Measurements from ENCODE around the gene RPUSD1. TPM values are rescaled to one million over a fixed set of nuclear protein-coding genes. Genes with fewer than 3 reads are reported as not detected.

Gene RPUSD1
- total and polyA plus RNA-seq, 8 donors: 9.0 to 43.7 (median 20.1) TPM

DNA sequence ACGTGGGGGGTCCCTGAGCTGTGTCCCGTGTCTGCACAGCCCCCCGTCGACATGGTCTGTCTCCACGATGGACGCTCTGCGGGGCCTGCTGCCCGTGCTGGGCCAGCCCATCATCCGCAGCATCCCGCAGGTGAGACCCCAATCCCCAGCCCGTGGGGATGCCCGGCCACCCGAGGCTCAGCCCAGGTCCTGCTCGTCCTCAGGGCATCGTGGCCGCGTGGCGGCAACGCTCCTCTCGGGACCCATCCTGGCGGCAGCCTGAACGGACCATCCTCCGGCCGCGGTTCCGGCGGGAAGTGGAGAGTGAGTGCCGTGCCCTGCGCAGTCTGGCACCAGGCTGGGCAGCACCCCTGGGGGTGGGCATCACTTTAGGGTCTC, 22.7 kb downstream of the RPUSD1 start:
- Histone ChIP-seq H3K36me3 (no peaks in the 10 kb centered on the region), H3K9me3 (no peaks in the 10 kb centered on the region), H3K27ac (no peak overlapping the region), H3K27me3 (peaks cover 0 to 78% (median 6%) of the 10 kb centered on the region in 3 donors), H3K4me1 (peaks cover 0 to 2% (median 0%) of the 10 kb centered on the region in 4 donors), H3K4me3 (no peak overlapping the region)
- DNase-seq: no peak
- no peak for TF ChIP-seq POLR2AphosphoS5 (IDR thresholded peaks at IDR 0.05)
- intact Hi-C loops (cut with DNase I; ENCODE audit: low total_unique reads): no loop called here
- 84 to 93% (median 92%) methylated on average over 19 to 29 of the region's 29 CpGs for WGBS, 5 donors

DNA sequence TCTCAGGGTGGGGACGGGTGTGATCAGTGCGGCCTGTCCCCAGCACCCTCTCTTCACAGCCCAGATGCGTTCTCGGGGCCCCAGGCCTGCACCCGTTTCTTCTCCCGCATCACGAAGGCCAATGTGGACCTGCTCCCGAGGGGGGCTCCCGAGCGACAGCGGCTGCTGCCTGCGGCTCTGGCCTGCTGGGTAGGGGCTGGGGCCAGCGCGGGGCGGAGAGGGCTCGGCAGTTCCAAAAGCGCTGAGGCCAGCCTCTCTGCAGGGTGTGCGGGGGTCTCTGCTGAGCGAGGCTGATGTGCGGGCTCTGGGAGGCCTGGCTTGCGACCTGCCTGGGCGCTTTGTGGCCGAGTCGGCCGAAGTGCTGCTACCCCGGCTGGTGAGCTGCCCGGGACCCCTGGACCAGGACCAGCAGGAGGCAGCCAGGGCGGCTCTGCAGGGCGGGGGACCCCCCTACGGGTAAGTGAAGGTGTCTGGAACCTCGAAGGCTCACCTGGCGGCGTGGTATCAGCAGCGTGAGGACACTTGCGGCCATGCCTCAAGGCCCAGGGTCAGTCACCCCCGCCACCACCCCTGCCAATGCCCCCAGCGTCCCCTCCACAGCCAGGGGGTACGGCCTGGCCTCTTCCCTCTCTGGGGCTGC, 23.2 kb downstream of the RPUSD1 start:
- no peak overlapping the region for H3K27ac ChIP-seq
- H3K4me1 ChIP-seq: peaks cover 0 to 7% (median under 1%) of the 10 kb centered on the region in 4 donors
- no peak for DNase-seq
- no peaks in the 10 kb centered on the region for H3K36me3 ChIP-seq
- TF ChIP-seq, protein P1, sequence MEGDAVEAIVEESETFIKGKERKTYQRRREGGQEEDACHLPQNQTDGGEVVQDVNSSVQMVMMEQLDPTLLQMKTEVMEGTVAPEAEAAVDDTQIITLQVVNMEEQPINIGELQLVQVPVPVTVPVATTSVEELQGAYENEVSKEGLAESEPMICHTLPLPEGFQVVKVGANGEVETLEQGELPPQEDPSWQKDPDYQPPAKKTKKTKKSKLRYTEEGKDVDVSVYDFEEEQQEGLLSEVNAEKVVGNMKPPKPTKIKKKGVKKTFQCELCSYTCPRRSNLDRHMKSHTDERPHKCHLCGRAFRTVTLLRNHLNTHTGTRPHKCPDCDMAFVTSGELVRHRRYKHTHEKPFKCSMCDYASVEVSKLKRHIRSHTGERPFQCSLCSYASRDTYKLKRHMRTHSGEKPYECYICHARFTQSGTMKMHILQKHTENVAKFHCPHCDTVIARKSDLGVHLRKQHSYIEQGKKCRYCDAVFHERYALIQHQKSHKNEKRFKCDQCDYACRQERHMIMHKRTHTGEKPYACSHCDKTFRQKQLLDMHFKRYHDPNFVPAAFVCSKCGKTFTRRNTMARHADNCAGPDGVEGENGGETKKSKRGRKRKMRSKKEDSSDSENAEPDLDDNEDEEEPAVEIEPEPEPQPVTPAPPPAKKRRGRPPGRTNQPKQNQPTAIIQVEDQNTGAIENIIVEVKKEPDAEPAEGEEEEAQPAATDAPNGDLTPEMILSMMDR (IDR thresholded peaks at IDR 0.05): no peak
- no peak for TF ChIP-seq EP300 (IDR thresholded peaks at IDR 0.05)
- no peak for TF ChIP-seq POLR2A (IDR thresholded peaks at IDR 0.05)
- no peak for TF ChIP-seq POLR2AphosphoS5 (IDR thresholded peaks at IDR 0.05)
- H3K4me3 ChIP-seq: no peak overlapping the region
- WGBS, 5 donors: 84 to 91% (median 87%) methylated on average over 16 to 38 of the region's 38 CpGs
- H3K9me3 ChIP-seq: no peaks in the 10 kb centered on the region
- intact Hi-C loops (cut with DNase I; ENCODE audit: low total_unique reads): no loop called here
- peaks cover 0 to 78% (median 8%) of the 10 kb centered on the region in 3 donors for H3K27me3 ChIP-seq

GRCh38 chr16:764184-764750, 23.9 kb downstream of the RPUSD1 start:
- intact Hi-C loops (cut with DNase I; ENCODE audit: low total_unique reads): no loop called here
- Histone ChIP-seq H3K9me3 (no peaks in the 10 kb centered on the region), H3K4me1 (peaks cover 0 to 14% (median 3%) of the 10 kb centered on the region in 4 donors), H3K4me3 (no peak overlapping the region), H3K27ac (no peak overlapping the region), H3K27me3 (peaks cover 0 to 73% (median 8%) of the 10 kb centered on the region in 3 donors), H3K36me3 (no peaks in the 10 kb centered on the region)
- WGBS, 5 donors: 67 to 75% (median 73%) methylated on average over 7 to 20 of the region's 20 CpGs
- no peak for DNase-seq
- TF ChIP-seq POLR2AphosphoS5 (IDR thresholded peaks at IDR 0.05): no peak
- TF ChIP-seq, protein P1 (IDR thresholded peaks at IDR 0.05): no peak
- TF ChIP-seq EP300 (IDR thresholded peaks at IDR 0.05): no peak
- TF ChIP-seq POLR2A (IDR thresholded peaks at IDR 0.05): no peak

- H3K4me1 ChIP-seq: peaks cover 0 to 16% (median 3%) of the 10 kb centered on the region in 4 donors
- no peak for DNase-seq
- intact Hi-C loops (cut with DNase I; ENCODE audit: low total_unique reads): no loop called here
- no peak overlapping the region for H3K27ac ChIP-seq
- H3K36me3 ChIP-seq: no peaks in the 10 kb centered on the region
- no peaks in the 10 kb centered on the region for H3K9me3 ChIP-seq
- peaks cover 0 to 67% (median 8%) of the 10 kb centered on the region in 3 donors for H3K27me3 ChIP-seq
- TF ChIP-seq POLR2A (IDR thresholded peaks at IDR 0.05): no peak
- no peak for TF ChIP-seq EP300 (IDR thresholded peaks at IDR 0.05)
- TF ChIP-seq, protein P1 (IDR thresholded peaks at IDR 0.05): no peak
- no peak for TF ChIP-seq POLR2AphosphoS5 (IDR thresholded peaks at IDR 0.05)
- WGBS, 5 donors: 70 to 75% (median 74%) methylated on average over 13 to 21 of the region's 21 CpGs
- no peak overlapping the region for H3K4me3 ChIP-seq
These were observed 24.6 kb downstream of the RPUSD1 start for GRCh38 chr16:763369-764183.

Data from stomach (tissue), 9 donors.